A673 (cell line): Measurements from ENCODE around the gene PLN. TPM values are rescaled to one million over a fixed set of nuclear protein-coding genes. Genes with fewer than 3 reads are reported as not detected.

ENCODE experiments used
- BruUV-seq: library from RNA; stranded (reverse); fragments of 400-500 nt; replicated peaks from 2 replicates; lab custom pipeline; 2021; lab: Mats Ljungman, UMichigan
- CTCF ChIA-PET: fragments of 300-600 bp; sonication (Branson Sonifier 250); formaldehyde crosslinking; loops from one replicate; lab custom pipeline; 2022; ENCODE audit warnings: antibody characterized with exemption; lab: Charles Lee
- POLR2A ChIA-PET: fragments of 300-600 bp; sonication (Branson Sonifier 250); formaldehyde crosslinking; loops from one replicate; lab custom pipeline; 2022; ENCODE audit warnings: antibody characterized with exemption; ENCODE audit not compliant: low non-redundant PET; lab: Charles Lee
- DNase-seq: peaks from one replicate; pipeline ENCODE4 v3.0.0-alpha.2; 2015; ENCODE audit warnings: low spot score
- H3K27ac ChIP-seq: fragments of 200-600 bp; sonication (generic); 2 replicates; pipeline ENCODE4 v1.5.1; 2016; ENCODE audit warnings: mixed run types, low read depth, mild to moderate bottlenecking, mixed read lengths, antibody characterized with exemption, low read length; ENCODE audit not compliant: poor library complexity, severe bottlenecking
- H3K27me3 ChIP-seq: fragments of 200-600 bp; sonication (generic); replicated peaks from 2 replicates; pipeline ENCODE4 v1.6.1; 2017; ENCODE audit warnings: mixed run types, low read depth, mild to moderate bottlenecking, mixed read lengths, antibody characterized with exemption, low read length; ENCODE audit not compliant: insufficient read depth, poor library complexity
- H3K36me3 ChIP-seq: fragments of 200-600 bp; sonication (generic); 2 replicates; pipeline ENCODE4 v1.6.1; 2016; ENCODE audit warnings: mixed run types, mild to moderate bottlenecking, mixed read lengths, antibody characterized with exemption, low read length; ENCODE audit not compliant: insufficient read depth, poor library complexity, severe bottlenecking
- H3K4me1 ChIP-seq: fragments of 200-600 bp; sonication (generic); 2 replicates; pipeline ENCODE4 v1.6.1; 2017; ENCODE audit warnings: mixed run types, mild to moderate bottlenecking, mixed read lengths, antibody characterized with exemption, low read length; ENCODE audit not compliant: insufficient read depth, poor library complexity, severe bottlenecking
- H3K4me3 ChIP-seq: fragments of 200-600 bp; sonication (generic); 2 replicates; pipeline ENCODE4 v1.5.1; 2016; ENCODE audit warnings: low read depth, mixed run types, mild to moderate bottlenecking, mixed read lengths, low read length; ENCODE audit not compliant: poor library complexity, severe bottlenecking
- H3K9me3 ChIP-seq: fragments of 200-600 bp; sonication (generic); 2 replicates; pipeline ENCODE4 v1.6.1; 2016; ENCODE audit warnings: mixed run types, low read depth, mild to moderate bottlenecking, mixed read lengths, antibody characterized with exemption, low read length; ENCODE audit not compliant: poor library complexity, severe bottlenecking
- EZH2 ChIP-seq: fragments of 200-600 bp; sonication (generic); IDR thresholded peaks from 2 replicates; pipeline ENCODE4 v1.6.1; 2017; ENCODE audit warnings: borderline replicate concordance, low read depth, mild to moderate bottlenecking, mixed read lengths, antibody characterized with exemption, low read length; ENCODE audit not compliant: poor library complexity, severe bottlenecking
- intact Hi-C: fragments of 100-400 bp; cut with micrococcal nuclease; formaldehyde crosslinking; loops from one replicate; pipeline ENCODE4 v1.10.0; 2022; ENCODE audit not compliant: unreplicated experiment
- total RNA-seq: library from RNA; stranded (reverse); gene quantifications from 2 replicates; pipeline ENCODE4 v1.2.3, GENCODE V29; 2021
- TF ChIP-seq, protein P1 (sequence below): fragments of 300-800, 200-600 bp; sonication (generic); conservative IDR thresholded peaks from 2 replicates; pipeline ENCODE4 v1.5.1; 2017; ENCODE audit warnings: low read depth, mild to moderate bottlenecking, antibody characterized with exemption, low read length, moderate library complexity, mixed read lengths

Gene PLN
- total RNA-seq, 1 experiment from 2014 or later = not detected

DNA sequence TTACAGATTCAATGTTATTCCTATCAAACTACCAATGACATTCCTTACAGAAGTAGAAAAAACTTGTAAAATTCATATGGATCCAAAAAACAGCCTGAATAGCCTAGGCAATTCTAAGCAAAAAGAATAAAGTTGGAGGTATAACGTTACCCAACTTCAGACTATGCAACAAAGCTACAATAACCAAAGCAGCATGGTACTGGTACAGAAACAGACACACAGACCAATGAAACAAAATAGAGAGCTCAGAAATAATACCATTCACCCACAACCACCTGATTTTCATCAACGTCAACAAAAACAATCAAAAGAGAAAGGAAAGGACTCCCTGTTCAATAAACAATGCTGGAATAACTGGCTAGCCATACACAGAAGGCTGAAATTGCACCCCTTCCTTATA is 17.2 kb upstream of the PLN start:
- H3K36me3 ChIP-seq = no peaks in the 10 kb centered on the region
- no peak overlapping the region for H3K27ac ChIP-seq
- intact Hi-C loops = no loop called here
- no peak for DNase-seq
- ChIA-PET POLR2A (no interaction called here), CTCF (no interaction called here)
- H3K9me3 ChIP-seq = peaks cover 4% of the 10 kb centered on the region
- H3K4me1 ChIP-seq = no peaks in the 10 kb centered on the region
- H3K4me3 ChIP-seq = no peak overlapping the region
- no TSS peak for BruUV-seq
- TF ChIP-seq, protein P1, sequence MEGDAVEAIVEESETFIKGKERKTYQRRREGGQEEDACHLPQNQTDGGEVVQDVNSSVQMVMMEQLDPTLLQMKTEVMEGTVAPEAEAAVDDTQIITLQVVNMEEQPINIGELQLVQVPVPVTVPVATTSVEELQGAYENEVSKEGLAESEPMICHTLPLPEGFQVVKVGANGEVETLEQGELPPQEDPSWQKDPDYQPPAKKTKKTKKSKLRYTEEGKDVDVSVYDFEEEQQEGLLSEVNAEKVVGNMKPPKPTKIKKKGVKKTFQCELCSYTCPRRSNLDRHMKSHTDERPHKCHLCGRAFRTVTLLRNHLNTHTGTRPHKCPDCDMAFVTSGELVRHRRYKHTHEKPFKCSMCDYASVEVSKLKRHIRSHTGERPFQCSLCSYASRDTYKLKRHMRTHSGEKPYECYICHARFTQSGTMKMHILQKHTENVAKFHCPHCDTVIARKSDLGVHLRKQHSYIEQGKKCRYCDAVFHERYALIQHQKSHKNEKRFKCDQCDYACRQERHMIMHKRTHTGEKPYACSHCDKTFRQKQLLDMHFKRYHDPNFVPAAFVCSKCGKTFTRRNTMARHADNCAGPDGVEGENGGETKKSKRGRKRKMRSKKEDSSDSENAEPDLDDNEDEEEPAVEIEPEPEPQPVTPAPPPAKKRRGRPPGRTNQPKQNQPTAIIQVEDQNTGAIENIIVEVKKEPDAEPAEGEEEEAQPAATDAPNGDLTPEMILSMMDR = no peak
- no peak for TF ChIP-seq EZH2
- H3K27me3 ChIP-seq = no peaks in the 10 kb centered on the region

DNA sequence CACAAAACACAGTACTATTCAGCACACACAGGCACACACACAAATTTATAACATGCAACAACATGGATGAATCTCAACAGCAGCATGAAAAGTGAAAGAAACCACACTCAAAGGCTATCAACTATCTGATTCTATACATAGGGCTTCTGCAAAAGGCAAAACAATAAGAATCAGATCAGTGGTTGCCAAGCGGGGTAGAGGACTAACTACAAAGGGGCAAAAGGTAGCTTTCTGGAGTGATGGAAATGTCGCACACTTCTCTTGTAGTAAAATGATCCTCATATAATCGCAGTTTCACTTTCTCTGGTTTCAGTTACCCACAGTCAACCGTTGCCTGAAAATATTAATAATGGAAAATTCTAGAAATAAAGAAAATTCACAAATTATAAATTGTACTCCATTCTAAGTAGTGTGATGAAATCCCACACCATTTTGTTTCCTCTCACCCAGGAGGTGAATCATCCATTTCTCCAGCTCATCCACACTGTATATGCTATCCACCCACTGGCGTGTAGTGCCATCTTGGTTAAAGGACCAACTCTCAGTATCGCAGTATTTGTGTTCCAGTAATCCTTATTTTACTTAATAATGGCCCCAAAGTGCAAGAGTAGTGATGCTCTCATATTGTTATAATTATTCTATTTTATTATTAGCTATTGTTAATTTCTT is 12.8 kb upstream of the PLN start:
- no peak overlapping the region for H3K27ac ChIP-seq
- no peaks in the 10 kb centered on the region for H3K4me1 ChIP-seq
- no peak overlapping the region for H3K4me3 ChIP-seq
- POLR2A ChIA-PET = no interaction called here
- no TSS peak for BruUV-seq
- peaks cover 4% of the 10 kb centered on the region for H3K9me3 ChIP-seq
- no peak for DNase-seq
- TF ChIP-seq, protein P1 = no peak
- TF ChIP-seq EZH2 = no peak
- CTCF ChIA-PET = no interaction called here
- H3K27me3 ChIP-seq = no peaks in the 10 kb centered on the region
- intact Hi-C loops = no loop called here
- H3K36me3 ChIP-seq = no peaks in the 10 kb centered on the region

DNA sequence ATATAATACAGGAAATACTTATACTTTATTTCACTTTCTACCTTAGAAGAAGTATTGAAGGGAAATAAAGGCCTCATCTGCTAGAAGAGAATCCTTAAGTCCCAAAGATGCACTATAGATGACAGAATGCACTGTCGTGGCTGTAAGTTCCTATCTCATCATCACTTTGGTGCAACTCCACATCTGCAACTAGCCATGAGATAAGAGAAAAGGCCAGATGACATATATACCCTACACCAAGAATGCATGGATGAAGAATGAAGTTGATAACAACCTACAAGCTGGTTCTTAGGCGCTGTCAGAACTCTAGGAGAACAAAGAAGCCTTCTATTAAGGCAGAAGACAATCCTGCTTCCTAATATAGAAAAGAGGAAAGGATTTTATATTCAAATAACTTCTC is 11.6 kb upstream of the PLN start:
- POLR2A ChIA-PET = no interaction called here
- H3K4me1 ChIP-seq = no peaks in the 10 kb centered on the region
- intact Hi-C loops = no loop called here
- no peak for DNase-seq
- H3K27me3 ChIP-seq = no peaks in the 10 kb centered on the region
- no peak overlapping the region for H3K4me3 ChIP-seq
- BruUV-seq = no TSS peak
- no peaks in the 10 kb centered on the region for H3K36me3 ChIP-seq
- TF ChIP-seq, protein P1 = no peak
- no peak for TF ChIP-seq EZH2
- H3K9me3 ChIP-seq = no peaks in the 10 kb centered on the region
- no peak overlapping the region for H3K27ac ChIP-seq
- CTCF ChIA-PET = no interaction called here
